Hematopoietic multipotent progenitor cell treated with erythropoietin and hydrocortisone succinate and interleukin-3 and kit ligand, for 8 days (in vitro differentiated cells): Measurements from ENCODE around the gene SNRPB2.

Experiments
- DNase-seq: peaks from one replicate; pipeline ENCODE4 v3.0.0-alpha.2; 2015

The SNRPB2 gene

DNA sequence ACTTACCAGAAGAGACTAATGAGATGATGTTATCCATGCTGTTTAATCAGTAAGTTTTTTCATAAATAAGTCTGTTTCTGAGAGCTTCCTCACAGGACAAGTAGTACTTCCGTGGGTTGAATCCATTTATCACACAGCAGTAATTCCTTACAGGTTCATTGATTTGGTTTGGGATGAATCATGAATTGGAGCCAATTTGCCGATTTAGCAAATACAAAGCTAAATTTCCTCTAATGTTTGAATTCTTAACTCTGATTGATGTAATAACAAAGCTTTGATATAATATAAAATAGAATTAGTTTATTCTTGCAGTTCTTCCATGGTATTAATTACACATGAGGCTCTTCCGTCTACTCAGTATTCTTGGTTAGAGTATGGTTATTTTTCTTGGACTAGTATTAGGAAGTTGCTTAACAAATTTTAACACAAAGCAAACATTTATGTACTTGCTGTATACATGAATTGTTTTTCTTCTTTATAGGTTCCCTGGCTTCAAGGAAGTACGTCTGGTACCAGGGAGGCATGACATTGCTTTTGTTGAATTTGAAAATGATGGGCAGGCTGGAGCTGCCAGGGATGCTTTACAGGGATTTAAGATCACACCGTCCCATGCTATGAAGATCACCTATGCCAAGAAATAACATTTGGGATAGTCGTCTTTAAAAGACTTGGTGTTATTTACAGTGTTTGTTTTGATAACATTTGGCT lies 10.7 kb downstream of the SNRPB2 start:
- no peak for DNase-seq

DNA sequence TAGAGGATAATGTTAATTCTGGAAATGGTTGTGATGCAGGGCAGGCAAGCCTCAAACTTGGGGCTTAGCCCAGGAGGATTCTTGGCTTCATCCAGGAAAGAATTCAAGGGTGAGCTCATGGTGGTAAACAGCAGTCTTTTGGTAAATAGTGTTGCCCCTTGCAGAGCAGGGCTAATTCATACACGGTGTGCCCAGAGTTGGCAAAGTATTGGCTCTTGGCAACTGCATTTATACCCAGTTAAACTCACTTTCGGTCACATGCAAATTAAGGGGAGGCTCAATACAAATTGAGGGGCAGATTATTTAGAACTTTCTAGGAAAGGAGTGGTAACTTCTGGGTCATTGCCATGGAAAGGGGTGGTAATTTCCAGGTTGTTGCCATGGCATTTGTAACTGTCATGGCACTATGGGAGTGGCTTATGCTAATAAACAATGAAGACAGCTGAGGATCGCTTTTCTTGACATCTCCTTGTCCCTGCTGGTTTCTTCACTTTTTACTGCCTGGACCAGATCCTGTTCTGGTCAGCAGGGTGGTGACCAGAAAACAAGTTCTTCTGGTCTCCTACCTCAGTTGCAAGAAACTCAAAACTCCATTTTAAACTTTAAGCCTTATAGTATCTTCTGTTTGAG lies 14.5 kb downstream of the SNRPB2 start:
- DNase-seq = peak; percentile 21

DNA sequence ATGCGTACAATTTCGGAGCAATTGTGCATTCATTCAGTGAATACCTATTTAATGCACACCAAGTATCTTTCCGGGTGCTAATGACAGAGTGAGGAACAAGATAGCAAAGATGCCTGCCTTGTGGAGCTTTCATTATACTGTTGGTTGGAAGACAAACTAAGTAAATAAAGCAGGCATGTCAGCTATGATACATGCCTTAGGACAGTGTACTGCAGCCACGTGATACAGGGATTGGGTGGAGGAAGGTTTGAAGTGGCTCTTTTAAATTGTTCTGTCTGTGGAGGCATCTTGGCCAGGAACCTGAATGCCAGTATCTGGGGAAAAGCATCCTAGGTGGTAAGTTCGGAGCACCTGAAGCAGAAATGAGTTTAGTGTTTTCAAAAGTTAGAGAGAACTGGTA lies 15.4 kb downstream of the SNRPB2 start:
- DNase-seq = no peak

DNA sequence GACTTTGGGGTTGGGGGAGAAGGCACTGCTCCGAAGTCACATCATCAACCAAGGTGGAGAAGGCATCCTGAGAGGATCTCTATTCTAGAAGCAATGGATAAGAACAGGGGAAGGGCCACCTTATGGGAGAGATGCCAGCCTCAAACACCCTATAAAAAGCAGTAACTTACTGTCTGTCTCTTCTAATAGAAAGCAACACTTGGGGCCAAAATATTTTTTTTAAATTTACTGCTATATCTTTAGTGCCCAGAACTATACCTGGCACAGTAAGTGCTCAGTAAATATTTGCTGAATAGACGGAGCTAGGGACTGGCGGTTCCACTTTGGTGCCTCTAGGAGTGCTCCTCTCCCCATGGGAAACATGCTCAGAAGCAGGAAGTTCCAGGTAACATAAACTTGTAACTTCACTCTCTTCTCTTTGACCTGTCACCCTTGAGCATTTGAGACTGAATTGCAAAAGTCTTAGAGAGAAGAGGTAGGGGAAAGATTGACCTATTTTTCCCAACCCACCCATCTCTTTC lies 17.5 kb downstream of the SNRPB2 start:
- DNase-seq = no peak

DNA sequence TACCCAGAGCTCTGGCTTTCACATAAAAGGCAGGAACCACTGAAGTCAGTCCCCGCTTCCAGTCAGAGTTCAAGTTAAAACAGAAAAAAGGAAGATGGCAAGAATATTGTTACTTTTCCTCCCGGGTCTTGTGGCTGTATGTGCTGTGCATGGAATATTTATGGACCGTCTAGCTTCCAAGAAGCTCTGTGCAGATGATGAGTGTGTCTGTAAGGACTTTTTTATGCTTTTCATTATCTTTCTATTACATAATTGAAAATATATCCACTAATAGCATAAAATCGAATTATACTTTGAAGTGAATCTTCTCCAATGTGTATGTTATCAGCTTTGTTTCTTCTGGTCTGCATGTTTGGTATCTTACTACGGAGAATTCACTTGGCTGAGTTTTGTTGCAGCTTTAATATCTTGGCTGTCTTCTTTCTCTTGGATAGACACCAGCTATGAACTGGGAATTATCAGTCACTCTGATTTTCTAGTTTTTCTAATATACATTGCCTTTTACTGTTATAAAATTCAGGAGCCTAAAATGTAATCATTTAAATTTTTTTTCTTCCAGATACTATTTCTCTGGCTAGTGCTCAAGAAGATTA lies 18.6 kb downstream of the SNRPB2 start, which contains the start of gene OTOR:
TSS of gene OTOR (plus strand) at position 51 of the 593 bp plus-strand sequence. CDS start at position 95, 44 bp downstream.
- DNase-seq = no peak

DNA sequence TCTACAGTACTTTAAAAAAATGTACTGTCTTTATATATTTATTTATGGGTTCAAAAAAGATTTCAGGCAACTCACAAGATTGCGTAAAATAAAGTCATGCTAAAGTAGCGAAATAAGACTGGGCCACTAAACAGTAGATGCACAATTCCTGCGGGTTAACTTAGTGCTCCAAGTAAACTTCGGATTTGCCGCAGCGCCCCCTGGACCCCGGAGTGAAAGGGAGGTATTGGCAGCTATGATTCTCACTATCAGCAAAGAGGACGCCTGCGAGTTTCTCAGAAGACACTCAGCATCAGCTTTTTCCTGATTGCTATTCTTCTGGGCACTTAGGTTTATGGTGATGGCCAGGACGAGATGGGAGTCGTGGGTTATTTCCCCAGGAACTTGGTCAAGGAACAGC lies 19.7 kb downstream of the SNRPB2 start:
- DNase-seq = no peak

DNA sequence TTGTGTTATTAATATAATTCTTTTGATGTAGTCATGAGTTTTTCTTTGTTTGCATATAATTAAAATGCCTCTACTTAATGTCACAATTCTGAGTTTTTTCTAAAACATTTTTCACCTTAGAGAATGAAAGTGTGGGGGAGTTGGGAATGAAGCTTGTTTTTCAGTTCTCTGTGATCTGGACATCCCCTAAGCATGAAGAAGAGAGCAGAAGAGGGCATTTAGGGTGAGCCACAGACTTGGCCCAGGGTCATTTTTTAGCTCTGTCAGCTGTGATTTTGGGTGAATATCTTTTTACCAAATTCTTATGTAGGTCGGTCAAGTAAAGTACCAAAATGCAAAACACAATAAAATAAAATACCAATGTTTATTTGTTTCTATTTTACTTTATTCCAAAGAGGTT lies 22.3 kb downstream of the SNRPB2 start:
- DNase-seq = no peak

DNA sequence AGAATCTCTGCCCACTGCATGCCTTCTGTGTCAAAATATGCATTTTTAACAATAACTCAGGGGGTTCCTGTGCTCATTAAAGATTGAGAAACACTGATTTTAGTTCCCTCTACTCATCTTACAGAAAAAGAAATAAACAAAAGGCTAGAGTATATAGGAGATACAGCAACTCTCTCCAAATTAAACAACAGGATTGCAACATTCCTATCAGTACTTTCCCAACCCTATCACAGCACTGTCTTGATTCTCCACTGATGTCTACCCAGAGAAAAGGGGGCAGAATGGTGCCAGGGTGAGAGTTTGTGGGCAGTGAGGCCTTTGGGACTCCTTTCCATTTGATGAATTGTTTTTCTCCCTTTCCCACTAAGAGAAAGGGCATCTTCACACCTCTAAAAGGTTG lies 23.1 kb downstream of the SNRPB2 start:
- DNase-seq = no peak

DNA sequence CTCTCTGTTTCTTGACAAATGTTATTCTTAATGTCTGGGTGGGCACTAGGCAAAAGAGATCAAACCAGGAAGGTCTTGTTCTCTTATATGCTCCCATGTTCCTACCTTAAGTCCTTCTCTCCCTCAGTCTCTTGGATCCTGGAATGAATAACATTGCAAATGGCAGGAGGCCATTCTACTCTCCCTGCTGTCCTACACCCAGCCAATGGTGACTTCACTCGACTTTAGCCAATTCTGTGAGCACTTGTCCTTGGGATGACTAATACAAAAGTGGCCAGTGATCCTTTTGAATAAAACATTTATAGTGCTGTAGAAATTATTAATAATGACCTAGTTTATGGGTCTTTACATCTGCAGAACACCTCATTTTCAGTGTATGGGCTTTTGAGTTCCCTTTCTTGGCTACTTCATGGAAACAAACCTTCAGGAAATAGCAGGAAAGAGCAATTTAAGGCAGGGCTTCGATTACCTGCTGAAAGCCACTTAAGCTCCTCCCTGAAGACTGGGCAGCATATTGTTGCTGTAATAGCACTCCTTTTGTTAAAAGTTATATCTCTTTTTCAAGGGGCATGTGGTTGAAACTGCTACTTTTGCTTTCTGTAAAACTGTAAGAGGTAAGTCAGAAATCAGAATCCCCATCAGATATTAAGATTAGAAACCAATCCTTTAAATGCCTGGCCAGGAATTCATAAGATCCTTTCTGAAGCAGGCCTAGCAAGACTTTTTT lies 28.8 kb downstream of the SNRPB2 start:
- no peak for DNase-seq

DNA sequence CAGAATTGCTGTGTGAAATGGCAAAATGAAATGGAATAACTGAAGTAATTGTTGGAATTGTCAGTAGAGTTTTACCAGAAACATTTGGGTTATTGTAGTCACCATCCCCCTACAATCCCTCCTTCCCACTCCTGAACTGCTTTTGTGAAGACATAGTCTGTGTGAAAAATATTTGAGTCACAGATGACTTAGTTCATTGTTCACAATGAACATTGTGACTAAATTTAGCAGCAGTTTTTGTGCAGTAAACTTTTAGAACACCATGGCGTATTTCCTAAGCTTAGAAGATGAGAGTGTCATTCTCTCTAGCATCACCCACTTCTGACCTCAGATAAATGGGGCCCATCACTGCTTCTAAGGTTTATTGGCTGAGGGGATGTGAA lies 29.3 kb downstream of the SNRPB2 start:
- no peak for DNase-seq

DNA sequence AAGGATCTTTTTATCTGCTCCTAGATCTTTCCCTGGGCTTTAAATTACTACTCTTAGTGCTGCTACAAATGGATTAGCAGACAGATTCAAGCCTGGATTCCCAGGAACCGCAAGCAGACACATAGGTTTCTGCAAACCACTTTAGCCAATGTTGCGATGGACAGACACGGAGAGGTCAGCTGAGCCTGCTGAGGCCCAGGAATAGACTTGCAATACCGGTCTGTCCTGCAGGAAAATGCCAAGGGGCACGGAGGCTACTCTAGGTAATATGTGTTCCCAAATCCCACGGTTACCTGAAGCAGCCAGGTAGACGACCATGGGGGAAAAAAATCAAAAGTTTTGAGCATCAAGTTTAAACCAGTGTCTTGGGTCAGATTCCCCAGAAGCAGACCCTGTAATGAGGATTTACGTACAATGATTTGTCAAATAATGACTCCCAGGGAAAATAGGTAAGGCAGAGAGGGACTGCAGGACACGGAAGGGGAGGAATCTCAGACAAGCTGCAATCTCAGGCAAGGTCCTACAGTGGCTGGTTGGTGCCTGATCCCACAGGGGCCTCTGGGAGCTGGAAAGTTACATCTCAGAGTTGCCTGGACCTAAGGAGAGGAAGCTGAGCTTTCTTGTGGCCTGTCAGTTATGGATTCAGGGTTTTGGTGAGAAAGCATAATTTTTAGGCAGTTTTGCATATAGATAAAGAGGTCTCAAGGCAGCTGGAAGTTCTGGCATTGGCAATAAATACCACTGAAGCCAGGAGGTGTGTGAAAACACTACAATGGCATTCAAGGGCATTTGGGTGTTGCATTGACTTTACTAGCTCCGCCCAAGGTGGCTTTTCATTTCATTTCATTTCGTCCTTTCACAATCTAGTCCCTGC lies 30.8 kb downstream of the SNRPB2 start:
- DNase-seq = no peak

DNA sequence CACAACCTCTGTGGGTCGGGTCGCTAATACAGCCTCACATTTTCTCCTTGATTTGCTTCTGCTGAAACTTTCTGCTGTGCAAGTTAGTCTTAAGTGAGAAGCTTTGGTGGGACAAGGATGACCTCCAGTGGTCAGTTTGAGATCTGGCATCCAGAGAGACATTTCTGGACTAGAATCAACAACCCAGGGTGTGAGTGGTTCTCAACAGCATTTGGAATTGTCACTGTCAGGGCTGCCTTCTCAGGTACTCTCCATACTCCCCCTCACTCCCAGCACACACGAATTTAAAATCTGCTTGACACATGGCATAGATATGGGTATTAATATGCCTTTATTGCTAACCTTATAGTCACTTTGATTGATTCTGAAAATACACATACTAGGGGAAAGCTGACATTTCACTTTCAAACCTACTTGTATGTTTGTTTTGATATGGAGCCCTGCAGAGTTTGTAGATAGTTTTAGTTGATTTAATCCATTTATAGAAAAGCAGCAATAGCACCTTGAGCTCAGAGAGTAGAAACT lies 31.5 kb downstream of the SNRPB2 start:
- DNase-seq = peak; percentile 64

DNA sequence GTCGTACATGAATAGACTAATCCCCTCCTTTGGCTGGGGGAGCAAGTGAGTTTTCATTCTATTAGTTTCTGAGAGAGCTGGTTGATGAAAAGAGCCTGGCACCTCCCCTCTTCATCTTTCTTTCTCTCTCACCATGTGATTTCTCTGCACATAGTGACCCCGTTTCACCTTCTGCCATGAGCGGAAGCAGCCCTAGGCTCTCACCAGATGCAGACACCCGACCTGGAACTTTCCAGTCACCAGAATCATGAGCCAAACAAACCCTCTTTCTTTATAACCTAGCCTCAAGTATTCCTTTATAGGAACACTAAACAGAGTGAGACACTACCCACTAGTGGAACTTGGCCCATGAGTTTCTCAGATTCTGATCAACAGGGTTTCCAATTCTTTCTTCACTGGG lies 34.7 kb downstream of the SNRPB2 start:
- no peak for DNase-seq

DNA sequence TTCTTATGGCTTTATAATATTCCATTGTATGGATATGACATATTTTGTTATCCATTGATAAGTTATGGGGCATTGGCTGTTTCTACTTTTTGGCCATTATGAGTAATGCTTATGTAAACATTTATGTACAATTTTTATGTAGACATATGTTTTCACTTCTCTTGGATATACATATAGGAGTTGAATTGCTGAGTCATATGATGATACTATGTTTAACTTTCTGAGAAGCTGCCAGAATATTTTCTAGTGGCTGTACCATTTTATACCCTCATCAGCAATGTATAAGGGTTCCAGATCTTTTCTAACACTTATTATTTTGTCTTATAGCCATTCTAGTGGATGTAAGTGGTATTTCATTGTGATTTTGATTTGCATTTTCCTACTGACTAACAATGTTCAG lies 41.4 kb downstream of the SNRPB2 start:
- DNase-seq = no peak

DNA sequence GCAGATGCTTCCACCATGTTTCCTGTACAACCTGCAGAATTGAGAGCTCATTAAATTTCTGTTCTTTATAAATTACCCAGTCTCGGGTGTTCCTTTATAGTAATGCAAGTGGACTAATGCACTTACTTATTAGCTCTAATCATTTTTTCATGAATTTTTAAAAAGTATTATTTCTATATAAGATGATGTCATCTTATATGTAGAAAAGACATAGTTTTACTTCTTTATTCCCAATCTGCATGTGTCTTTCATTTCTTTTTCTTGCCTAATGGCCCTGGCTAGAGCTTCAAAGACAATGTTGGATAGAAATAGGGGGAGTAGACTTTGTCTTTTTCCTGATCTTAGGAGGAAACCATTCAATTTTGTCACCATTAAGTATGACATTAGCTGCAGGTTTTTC lies 46.1 kb downstream of the SNRPB2 start:
- no peak for DNase-seq

DNA sequence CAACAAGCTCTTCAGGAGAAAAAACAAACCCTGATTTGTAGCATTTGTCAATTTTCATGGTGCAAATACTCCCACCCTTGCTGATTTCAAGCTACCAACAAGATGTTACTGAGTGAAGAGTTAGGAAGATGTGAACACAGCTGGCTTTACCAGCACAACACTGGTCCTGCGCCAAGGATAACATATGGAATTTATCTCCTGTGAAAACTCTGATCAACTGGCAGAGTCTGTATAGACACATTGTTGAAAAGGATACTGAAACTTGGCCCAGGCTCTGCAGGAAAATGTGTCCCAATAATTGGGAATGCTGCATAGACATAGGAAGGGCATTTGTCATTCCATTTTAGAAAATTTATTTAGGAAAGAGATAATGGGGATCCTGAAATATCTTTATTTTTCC lies 47.3 kb downstream of the SNRPB2 start:
- no peak for DNase-seq

DNA sequence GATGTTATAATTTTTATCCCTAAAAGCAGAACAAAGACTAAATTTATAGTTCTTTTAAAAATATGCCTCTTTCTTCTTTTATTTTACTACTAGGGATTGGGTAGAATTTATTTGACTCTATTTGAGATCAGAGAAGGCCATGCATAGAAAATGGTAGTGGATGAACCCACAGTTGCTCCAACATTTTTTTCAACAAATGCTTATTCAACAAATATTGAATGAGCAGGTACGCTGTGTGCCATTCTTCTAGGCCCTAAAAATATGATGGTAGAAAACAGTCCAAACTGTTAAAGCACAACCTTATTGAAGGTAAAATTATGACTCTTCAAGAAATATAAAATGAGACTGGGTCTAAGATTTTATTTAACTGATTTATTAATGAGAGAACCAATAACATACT lies 48.3 kb downstream of the SNRPB2 start:
- no peak for DNase-seq

DNA sequence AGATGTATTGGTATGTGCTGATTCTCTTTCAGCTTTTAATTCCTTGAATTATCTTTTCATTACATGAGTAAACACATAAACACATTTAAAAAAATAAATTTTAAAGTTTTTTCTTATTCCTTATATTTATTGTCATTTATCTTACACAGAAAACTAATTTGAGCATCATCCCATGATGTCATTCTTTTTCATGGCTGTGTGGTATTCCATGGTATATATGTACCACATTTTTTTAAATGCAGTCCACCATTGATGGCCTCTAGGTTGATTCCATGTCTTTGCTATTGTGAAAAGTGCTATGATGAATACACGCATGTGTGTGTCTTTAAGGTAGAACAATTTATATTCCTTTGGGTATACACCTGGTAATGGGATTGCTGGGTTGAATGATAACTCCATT lies 51.7 kb downstream of the SNRPB2 start:
- DNase-seq = no peak

DNA sequence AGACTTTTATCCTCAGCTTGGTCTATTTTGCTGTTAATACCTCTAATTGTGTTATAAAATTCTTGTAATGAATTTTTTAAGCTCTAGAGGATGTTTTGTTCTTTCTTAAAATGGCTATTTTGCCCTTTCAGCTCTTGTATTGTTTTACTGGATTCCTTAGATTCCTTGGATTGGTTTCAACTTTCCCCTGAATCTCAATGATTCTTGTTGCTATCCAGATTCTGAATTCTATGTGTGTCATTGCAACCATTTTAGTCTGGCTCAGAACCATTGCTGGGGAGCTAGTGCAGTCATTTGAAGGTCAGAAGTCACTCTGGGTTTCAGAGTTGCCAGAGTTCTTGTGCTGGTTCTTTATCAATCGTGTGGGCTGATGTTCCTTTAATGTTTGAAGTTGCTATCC lies 55.4 kb downstream of the SNRPB2 start:
- no peak for DNase-seq
